GM19328 (cell line): ENCODE measurements around the gene AMHR2.

Experiments used
- ATAC-seq: cut with Tn5 transposase; IDR thresholded peaks from one replicate; pipeline ENCODE4 v1.9.1; 2021; ENCODE audit warnings: mild to moderate bottlenecking, moderate library complexity; ENCODE audit not compliant: unreplicated experiment

Gene AMHR2

DNA sequence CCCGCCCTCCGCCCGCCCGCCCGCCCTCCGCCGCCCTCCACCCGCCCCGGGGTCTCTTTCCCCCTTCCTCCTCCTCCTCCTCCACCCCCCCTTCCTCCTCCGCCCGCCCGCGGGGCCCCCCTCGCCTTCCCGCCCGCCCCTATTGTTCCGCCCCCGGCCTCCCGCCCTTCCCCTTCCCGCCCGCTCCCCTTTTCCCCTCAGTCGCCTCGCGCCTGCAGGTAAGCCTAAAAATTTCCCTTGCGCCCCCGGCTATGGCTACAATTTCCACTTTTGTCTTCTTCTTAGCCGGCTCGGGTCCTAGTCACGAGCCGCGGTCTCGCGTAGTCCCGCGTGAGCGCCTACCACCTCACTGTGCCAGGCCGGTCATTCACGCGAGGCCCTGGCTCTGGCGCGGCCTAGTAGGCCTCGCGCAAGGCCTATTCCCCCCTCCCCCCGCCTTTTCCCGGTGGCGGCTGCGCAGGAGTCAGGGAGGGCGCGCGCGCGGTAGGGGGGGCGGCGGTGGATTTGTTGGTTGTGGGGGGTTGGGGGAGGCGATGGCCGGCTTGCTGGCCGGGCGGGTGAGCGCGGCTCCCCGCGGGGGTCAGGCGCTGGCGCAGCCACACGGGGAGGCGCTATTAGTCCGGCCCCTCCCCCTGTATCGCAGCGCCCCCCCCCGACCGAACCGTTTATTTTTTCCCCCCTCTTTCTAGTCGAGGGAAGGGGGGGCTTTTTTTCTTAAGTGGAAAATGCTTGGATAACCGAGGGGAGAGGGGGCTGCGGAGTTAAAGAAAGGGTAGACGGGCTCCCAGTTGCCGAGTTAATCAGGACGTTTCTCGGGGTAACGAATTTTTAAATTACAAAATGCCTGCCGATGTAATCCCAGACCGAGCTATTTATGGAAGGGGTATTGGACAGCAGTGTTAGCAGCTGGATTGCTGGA is 28.8 kb downstream of the AMHR2 start:
- ATAC-seq, result peak; percentile 27

DNA sequence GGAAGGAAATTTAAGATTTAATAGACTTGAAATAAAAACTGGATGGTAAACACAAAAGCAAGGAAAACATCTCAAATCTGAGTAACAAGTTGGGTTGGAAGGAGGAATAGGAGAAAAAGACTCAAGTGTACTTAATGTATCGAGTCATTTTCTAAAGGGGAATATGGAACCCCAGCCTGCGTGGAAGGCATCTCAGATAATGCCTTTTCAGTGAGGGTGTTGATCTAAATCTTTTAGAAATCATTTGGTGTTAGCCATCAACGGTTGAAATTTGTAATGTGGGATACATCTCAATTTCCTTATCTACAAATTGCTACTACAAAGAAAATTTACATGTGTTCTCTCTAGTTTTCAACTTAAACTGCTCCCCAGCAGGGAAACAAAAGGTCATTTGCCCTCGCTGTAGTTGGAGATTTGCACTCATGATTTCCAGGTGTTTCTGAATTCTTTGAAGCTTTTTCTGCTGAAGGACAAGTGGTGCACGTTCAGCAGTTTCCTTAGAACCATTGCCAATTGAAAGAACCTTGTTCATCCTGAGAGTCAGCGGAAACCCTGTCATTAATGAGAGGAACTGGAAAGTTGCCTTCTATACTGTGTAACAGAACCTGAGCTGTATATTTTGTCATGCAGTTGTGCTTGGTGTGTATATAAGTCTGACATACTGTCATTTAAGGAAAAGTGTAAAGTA is 30.4 kb downstream of the AMHR2 start:
- ATAC-seq, result no peak

- no peak for ATAC-seq
These were observed 31.1 kb downstream of the AMHR2 start for GRCh38 chr12:53454707-53455106.

GRCh38 chr12:53456654-53457366 is 33.2 kb downstream of the AMHR2 start:
- no peak for ATAC-seq

DNA sequence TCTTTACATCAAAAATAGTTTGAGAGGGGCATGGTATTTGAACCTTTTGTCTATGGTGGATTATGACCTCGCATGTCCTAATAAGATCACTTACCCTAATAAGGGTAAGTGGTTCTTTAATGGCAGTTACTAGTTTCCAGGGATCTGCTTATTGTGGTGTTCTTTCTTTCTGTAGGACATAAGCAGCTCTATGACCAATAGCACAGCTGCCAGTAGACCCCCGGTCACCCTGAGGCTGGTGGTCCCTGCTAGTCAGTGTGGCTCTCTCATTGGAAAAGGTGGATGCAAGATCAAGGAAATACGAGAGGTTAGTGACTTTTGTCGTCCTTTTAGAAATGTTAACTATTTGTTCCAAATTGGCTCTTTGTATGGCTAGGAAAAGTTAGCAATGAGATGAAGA is 35.4 kb downstream of the AMHR2 start:
- no peak for ATAC-seq

- ATAC-seq, result no peak
These were observed 37.4 kb downstream of the AMHR2 start for GRCh38 chr12:53461059-53461458.

DNA sequence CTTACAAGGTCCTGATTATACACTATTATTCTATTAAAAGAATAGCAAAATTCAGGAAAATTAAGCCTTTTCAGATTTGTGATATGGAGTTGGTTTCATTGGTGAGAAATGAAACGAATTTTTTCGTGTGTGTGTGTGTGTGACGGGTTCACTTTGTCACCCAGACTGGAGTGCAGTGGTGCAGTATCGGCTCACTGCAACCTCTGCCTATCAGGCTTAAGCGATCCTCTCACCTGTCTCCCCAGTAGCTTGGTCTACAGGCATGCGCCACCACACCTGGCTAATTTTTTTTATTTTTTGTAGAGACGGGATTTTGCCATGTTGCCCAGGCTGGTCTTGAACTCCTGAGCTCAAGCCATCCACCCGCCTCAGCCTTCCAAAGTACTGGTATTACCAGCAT is 37.9 kb downstream of the AMHR2 start:
- ATAC-seq, result no peak

GRCh38 chr12:53462935-53463334 is 39.3 kb downstream of the AMHR2 start:
- no peak for ATAC-seq

GRCh38 chr12:53463802-53464560 is 40.3 kb downstream of the AMHR2 start:
- ATAC-seq, result no peak

DNA sequence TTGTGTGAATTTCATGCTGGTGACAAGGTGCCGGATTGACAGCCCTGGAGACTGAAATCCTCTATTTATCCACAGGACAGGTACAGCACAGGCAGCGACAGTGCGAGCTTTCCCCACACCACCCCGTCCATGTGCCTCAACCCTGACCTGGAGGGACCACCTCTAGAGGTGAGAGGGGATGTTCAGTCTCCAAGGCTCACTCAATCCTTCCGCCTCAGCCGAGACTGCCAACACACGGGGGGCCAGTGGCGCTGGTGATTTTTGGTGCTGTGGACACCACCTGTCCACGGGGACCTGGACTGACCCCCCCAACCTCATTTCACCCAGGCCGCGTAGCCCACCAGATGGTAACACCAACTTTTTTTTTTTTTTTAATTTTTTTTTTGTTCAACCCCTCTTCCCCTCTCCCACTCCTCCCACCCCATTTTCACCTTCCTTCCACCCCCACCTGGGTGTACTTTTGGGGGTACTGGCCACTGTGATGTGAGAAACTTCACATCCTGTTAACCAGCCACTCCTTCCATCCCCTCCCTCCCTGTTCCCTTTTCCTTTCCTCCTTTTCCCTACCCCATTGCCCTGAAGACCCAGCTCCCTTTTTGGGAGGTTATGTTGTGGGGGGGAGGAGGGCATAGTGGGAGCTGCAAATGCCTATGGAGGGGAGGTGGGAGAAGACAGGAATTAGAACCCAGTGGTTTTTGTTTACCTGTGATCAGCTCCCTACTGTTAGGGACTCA is 41.2 kb downstream of the AMHR2 start:
- ATAC-seq, result no peak

- no peak for ATAC-seq
These were observed 42.0 kb downstream of the AMHR2 start for GRCh38 chr12:53465679-53466078.

DNA sequence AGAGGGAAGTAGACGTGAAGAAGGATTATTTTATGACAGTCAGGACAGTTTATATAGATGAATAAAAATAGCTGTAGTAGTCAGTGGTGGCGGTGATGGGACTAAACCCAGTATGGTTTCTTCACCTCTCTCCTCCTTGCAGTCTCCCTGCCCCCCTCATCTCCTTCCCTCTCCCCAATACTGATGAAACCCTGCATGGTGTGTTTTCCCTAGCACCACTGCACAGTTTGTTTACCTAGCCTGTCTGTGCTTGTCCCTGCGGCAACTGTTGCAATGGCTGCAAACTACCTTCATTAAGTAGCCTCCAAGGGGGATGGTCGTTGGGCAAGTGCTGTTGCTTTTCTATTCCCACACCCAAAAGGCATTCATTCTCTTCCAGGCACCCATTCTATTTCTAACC is 43.0 kb downstream of the AMHR2 start:
- no peak for ATAC-seq

- ATAC-seq, result no peak
These were observed 43.4 kb downstream of the AMHR2 start for GRCh38 chr12:53467082-53467481.

GRCh38 chr12:53467880-53468279 is 44.2 kb downstream of the AMHR2 start:
- ATAC-seq, result no peak

DNA sequence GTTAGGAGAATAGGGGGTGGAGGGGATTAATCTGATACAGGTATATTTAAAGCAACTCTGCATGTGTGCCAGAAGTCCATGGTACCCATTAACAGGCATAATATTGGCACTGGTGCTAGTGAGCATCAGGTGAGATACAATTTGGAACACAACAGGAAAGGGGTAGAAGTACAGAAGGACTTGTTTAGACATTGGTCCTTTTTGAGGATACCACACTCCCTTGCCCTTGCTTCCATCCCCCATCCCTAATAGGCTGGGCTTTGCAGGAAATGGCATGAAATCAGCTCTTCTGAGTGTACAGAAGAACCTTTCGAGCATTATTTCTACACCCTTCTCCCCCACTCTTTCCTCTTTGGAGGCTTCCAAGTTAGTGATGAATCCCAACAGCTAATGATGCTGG is 44.6 kb downstream of the AMHR2 start:
- no peak for ATAC-seq

- ATAC-seq, result no peak
These were observed 48.5 kb downstream of the AMHR2 start for GRCh38 chr12:53472056-53472582.

- no peak for ATAC-seq
These were observed 50.4 kb downstream of the AMHR2 start for GRCh38 chr12:53474077-53474476.

- no peak for ATAC-seq
These were observed 51.2 kb downstream of the AMHR2 start for GRCh38 chr12:53474819-53475218.

GRCh38 chr12:53476769-53477209 is 53.1 kb downstream of the AMHR2 start:
- ATAC-seq, result no peak

- ATAC-seq, result no peak
These were observed 55.2 kb downstream of the AMHR2 start for GRCh38 chr12:53478865-53479264.
